Osteoblast (primary cell): ENCODE data around the gene SMAP1. TPM values are rescaled to one million over a fixed set of nuclear protein-coding genes. Genes with fewer than 3 reads are reported as not detected.

Source experiments
- DNase-seq: peaks from one replicate; pipeline ENCODE4 v3.0.0; 2011; ENCODE audit warnings: low spot score, mixed read lengths; ENCODE audit not compliant: insufficient read length; ENCODE audit errors: missing footprints
- H2AFZ ChIP-seq: 2 replicates; pipeline ENCODE4 v1.6.0; 2011; ENCODE audit warnings: mild to moderate bottlenecking, low read length
- H3K27ac ChIP-seq: 2 replicates; pipeline ENCODE4 v1.5.1; 2011; ENCODE audit warnings: mild to moderate bottlenecking, low read depth, low read length, moderate library complexity
- H3K27me3 ChIP-seq: 2 replicates; pipeline ENCODE4 v1.6.0; 2012; ENCODE audit warnings: mild to moderate bottlenecking, control low read depth, inconsistent platforms, low read length, moderate library complexity; ENCODE audit not compliant: insufficient read depth
- H3K36me3 ChIP-seq: 2 replicates; pipeline ENCODE4 v1.5.1; 2011; ENCODE audit warnings: mild to moderate bottlenecking, low read length, control low read depth, moderate library complexity; ENCODE audit not compliant: insufficient read depth
- H3K4me1 ChIP-seq: 2 replicates; pipeline ENCODE4 v1.5.1; 2011; ENCODE audit warnings: mild to moderate bottlenecking, low read length, control low read depth, moderate library complexity; ENCODE audit not compliant: insufficient read depth
- H3K4me2 ChIP-seq: 2 replicates; pipeline ENCODE4 v1.6.0; 2011; ENCODE audit warnings: mild to moderate bottlenecking, low read length; ENCODE audit not compliant: insufficient read depth
- H3K4me3 ChIP-seq: fragments of 200-600 bp; sonication (generic); 3 replicates; pipeline ENCODE4 v1.5.1; 2012; ENCODE audit warnings: mild to moderate bottlenecking, low read length, inconsistent platforms; ENCODE audit not compliant: insufficient read depth
- H3K79me2 ChIP-seq: 2 replicates; pipeline ENCODE4 v1.6.0; 2012; ENCODE audit warnings: mild to moderate bottlenecking, low read length, control low read depth, inconsistent platforms; ENCODE audit not compliant: insufficient read depth
- H3K9me3 ChIP-seq: 2 replicates; pipeline ENCODE4 v1.5.1; 2011; ENCODE audit warnings: low read depth, low read length, control low read depth
- H4K20me1 ChIP-seq: 2 replicates; pipeline ENCODE4 v1.6.0; 2012; ENCODE audit warnings: mild to moderate bottlenecking, low read length, control low read depth; ENCODE audit not compliant: insufficient read depth
- CTCF ChIP-seq: IDR thresholded peaks from 2 replicates; pipeline ENCODE4 v1.5.1; 2011; ENCODE audit warnings: mild to moderate bottlenecking, low read depth, low read length, moderate library complexity; ENCODE audit errors: extremely low read depth
- total RNA-seq: library from RNA; depleted of rRNA; stranded (reverse); fragments of >200 nt; gene quantifications from 2 replicates; pipeline ENCODE4 v1.2.3, GENCODE V29; 2012

The SMAP1 gene
- total RNA-seq, 1 donor: 33.7 TPM

DNA sequence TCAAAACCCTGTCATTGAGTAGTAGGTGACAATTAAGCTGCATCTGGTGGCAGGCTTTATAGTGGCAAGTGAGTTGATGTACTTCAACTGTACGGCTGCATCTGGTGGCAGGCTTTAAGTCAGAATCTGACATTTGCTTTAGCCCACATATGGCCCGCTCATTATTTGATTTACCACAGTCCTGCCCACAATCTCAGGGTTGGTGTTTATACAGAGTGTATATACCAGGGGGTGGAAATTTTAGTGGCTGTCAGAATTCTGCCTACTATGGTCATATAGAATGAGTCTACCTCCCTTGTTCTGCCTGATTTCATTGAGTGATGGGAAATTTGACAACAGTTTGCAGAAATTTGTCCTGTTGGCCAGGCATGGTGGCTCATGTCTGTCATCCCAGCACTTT is 112.3 kb downstream of the SMAP1 start:
- Histone ChIP-seq H3K4me1 (no peaks in the 10 kb centered on the region), H2AFZ (no peak overlapping the region), H3K4me2 (no peak overlapping the region), H3K4me3 (no peak overlapping the region), H4K20me1 (no peaks in the 10 kb centered on the region), H3K9me3 (no peaks in the 10 kb centered on the region), H3K79me2 (no peaks in the 10 kb centered on the region), H3K36me3 (no peaks in the 10 kb centered on the region), H3K27me3 (no peaks in the 10 kb centered on the region), H3K27ac (no peak overlapping the region)
- TF ChIP-seq CTCF: no peak
- DNase-seq: no peak

- Histone ChIP-seq H3K9me3 (no peaks in the 10 kb centered on the region), H3K4me3 (no peak overlapping the region), H3K79me2 (no peaks in the 10 kb centered on the region), H3K36me3 (no peaks in the 10 kb centered on the region), H2AFZ (no peak overlapping the region), H3K27me3 (no peaks in the 10 kb centered on the region), H3K27ac (no peak overlapping the region), H4K20me1 (no peaks in the 10 kb centered on the region), H3K4me1 (no peaks in the 10 kb centered on the region), H3K4me2 (no peak overlapping the region)
- TF ChIP-seq CTCF: no peak
- no peak for DNase-seq
Observed at GRCh38 chr6:70790483-70791224, 123.0 kb downstream of the SMAP1 start.

DNA sequence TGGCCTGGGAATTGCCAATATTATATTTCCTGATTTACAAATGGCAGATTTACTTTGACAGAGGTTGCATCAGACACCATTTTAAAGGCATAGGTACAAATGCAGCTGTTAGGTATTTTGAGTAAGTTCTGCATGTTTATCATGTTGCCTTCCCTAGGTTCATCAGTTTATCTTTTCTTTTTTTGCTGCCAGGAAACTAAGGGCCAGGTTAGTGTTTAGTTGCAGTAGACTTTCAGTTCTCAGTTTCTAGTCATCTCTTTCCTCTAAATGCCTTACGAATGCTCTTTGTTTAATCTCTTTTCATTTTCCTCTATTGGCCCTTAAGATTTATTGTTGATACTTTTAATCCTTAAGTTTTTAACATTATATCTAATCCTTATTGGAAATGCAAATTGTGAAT is 129.9 kb downstream of the SMAP1 start:
- no peak for DNase-seq
- H3K4me1 ChIP-seq: no peaks in the 10 kb centered on the region
- H3K4me3 ChIP-seq: no peak overlapping the region
- H3K27ac ChIP-seq: no peak overlapping the region
- no peaks in the 10 kb centered on the region for H4K20me1 ChIP-seq
- H3K4me2 ChIP-seq: no peak overlapping the region
- no peaks in the 10 kb centered on the region for H3K36me3 ChIP-seq
- no peak overlapping the region for H2AFZ ChIP-seq
- H3K79me2 ChIP-seq: no peaks in the 10 kb centered on the region
- H3K9me3 ChIP-seq: no peaks in the 10 kb centered on the region
- TF ChIP-seq CTCF: no peak
- no peaks in the 10 kb centered on the region for H3K27me3 ChIP-seq

- H3K36me3 ChIP-seq: no peaks in the 10 kb centered on the region
- no peaks in the 10 kb centered on the region for H3K27me3 ChIP-seq
- no peaks in the 10 kb centered on the region for H3K4me1 ChIP-seq
- H2AFZ ChIP-seq: no peak overlapping the region
- H3K79me2 ChIP-seq: no peaks in the 10 kb centered on the region
- no peaks in the 10 kb centered on the region for H3K9me3 ChIP-seq
- H4K20me1 ChIP-seq: no peaks in the 10 kb centered on the region
- TF ChIP-seq CTCF: no peak
- no peak overlapping the region for H3K4me2 ChIP-seq
- DNase-seq: no peak
- H3K27ac ChIP-seq: no peak overlapping the region
- H3K4me3 ChIP-seq: no peak overlapping the region
Observed at GRCh38 chr6:70806086-70806485, 138.4 kb downstream of the SMAP1 start.
